ENCODE results near the gene QRSL1.
"Not testable (repeated sequence)": the region's sequence is repeated elsewhere in the genome, so short reads cannot be mapped to it uniquely, and the experiment has no call there.

QRSL1 gene

GRCh38 chr6:106629103-106629858 is at the start of gene QRSL1, which contains the start of gene RTN4IP1:
Gene QRSL1, plus strand, starts transcription at chr6:106629578. Its CDS starts 104 bp downstream, at chr6:106629682.
Gene RTN4IP1, minus strand, starts transcription at chr6:106629498. Its CDS starts 477 bp downstream, at chr6:106629021.
- no peak for TF ChIP-seq CTCF (IDR thresholded peaks at IDR 0.05; ENCODE audit: insufficient read depth, low read depth, low read length, missing control alignments)
- DNase-seq (ENCODE audit: low read depth): peak; percentile 96
- H3K4me3 ChIP-seq (ENCODE audit: low read depth, low read length): peak within 1 kb of the TSS; percentile 84

- DNase-seq (ENCODE audit: low read depth): no peak
- H3K4me3 ChIP-seq (ENCODE audit: low read depth, low read length): no peak overlapping the region
- TF ChIP-seq CTCF (IDR thresholded peaks at IDR 0.05; ENCODE audit: insufficient read depth, low read depth, low read length, missing control alignments): no peak
Measured at GRCh38 chr6:106581468-106581867, 47.9 kb upstream of the QRSL1 start.

GRCh38 chr6:106586815-106587415 is 42.5 kb upstream of the QRSL1 start:
- no peak for TF ChIP-seq CTCF (IDR thresholded peaks at IDR 0.05; ENCODE audit: insufficient read depth, low read depth, low read length, missing control alignments)
- no peak overlapping the region for H3K4me3 ChIP-seq (ENCODE audit: low read depth, low read length)

GRCh38 chr6:106588937-106589336 is 40.4 kb upstream of the QRSL1 start:
- H3K4me3 ChIP-seq (ENCODE audit: low read depth, low read length); DNase-seq (ENCODE audit: low read depth): not testable (repeated sequence)

More at GRCh38 chr6:106586815-106587415, 42.5 kb upstream of the QRSL1 start:
- no peak for DNase-seq (ENCODE audit: low read depth)

- no peak for DNase-seq (ENCODE audit: low read depth)
- no peak for TF ChIP-seq CTCF (IDR thresholded peaks at IDR 0.05; ENCODE audit: insufficient read depth, low read depth, low read length, missing control alignments)
- no peak overlapping the region for H3K4me3 ChIP-seq (ENCODE audit: low read depth, low read length)
Measured at GRCh38 chr6:106591111-106591825, 38.1 kb upstream of the QRSL1 start.

- DNase-seq (ENCODE audit: low read depth): no peak
- H3K4me3 ChIP-seq (ENCODE audit: low read depth, low read length): no peak overlapping the region
- TF ChIP-seq CTCF (IDR thresholded peaks at IDR 0.05; ENCODE audit: insufficient read depth, low read depth, low read length, missing control alignments): no peak
Measured at GRCh38 chr6:106599440-106599839, 29.9 kb upstream of the QRSL1 start.

- no peak for DNase-seq (ENCODE audit: low read depth)
- TF ChIP-seq CTCF (IDR thresholded peaks at IDR 0.05; ENCODE audit: insufficient read depth, low read depth, low read length, missing control alignments): no peak
- no peak overlapping the region for H3K4me3 ChIP-seq (ENCODE audit: low read depth, low read length)
Measured at GRCh38 chr6:106600329-106600728, 29.0 kb upstream of the QRSL1 start.
